SK-N-SH treated with all-trans-retinoic acid at 6 μM for 48 hours (cell line): ENCODE results near the gene PAPPA.

Experiments
- ATAC-seq: fragments of 200-7000 bp; cut with Tn5 transposase; 3 replicates; pipeline ENCODE4 v1.9.1; 2020; ENCODE audit warnings: mild to moderate bottlenecking, moderate library complexity
- ARNTL ChIP-seq: fragments of 450-650 bp; formaldehyde crosslinking; IDR thresholded peaks from 2 replicates; pipeline ENCODE4 v1.5.0; 2020; ENCODE audit warnings: low read depth, mild to moderate bottlenecking, moderate library complexity, borderline replicate concordance
- BACH2 ChIP-seq: fragments of 250-450 bp; sonication (Bioruptor Pico); IDR thresholded peaks from 2 replicates; pipeline ENCODE4 v1.9.0; 2021; ENCODE audit warnings: mild to moderate bottlenecking, borderline replicate concordance
- CSDC2 ChIP-seq: fragments of 250-450 bp; sonication (Bioruptor Pico); IDR thresholded peaks from 2 replicates; pipeline ENCODE4 v1.5.0; 2020; ENCODE audit warnings: mild to moderate bottlenecking, moderate library complexity
- GLIS3 ChIP-seq: fragments of 250-450 bp; sonication (Bioruptor Pico); IDR thresholded peaks from 2 replicates; pipeline ENCODE4 v1.5.0; 2020; ENCODE audit warnings: mild to moderate bottlenecking, moderate library complexity
- ISL1 ChIP-seq: fragments of 250-450 bp; sonication (Bioruptor Pico); IDR thresholded peaks from 2 replicates; pipeline ENCODE4 v2.1.2; 2022; ENCODE audit warnings: mild to moderate bottlenecking, moderate library complexity
- OSR1 ChIP-seq: fragments of 250-450 bp; sonication (Bioruptor Pico); IDR thresholded peaks from 2 replicates; pipeline ENCODE4 v1.8.0; 2022; ENCODE audit warnings: moderate library complexity, mild to moderate bottlenecking, inconsistent platforms
- PPARA ChIP-seq: fragments of 250-450 bp; sonication (Bioruptor Pico); IDR thresholded peaks from 2 replicates; pipeline ENCODE4 v1.5.0; 2020; ENCODE audit warnings: mild to moderate bottlenecking, borderline replicate concordance
- RARB ChIP-seq: fragments of 250-450 bp; sonication (Bioruptor Pico); IDR thresholded peaks from 2 replicates; pipeline ENCODE4 v1.8.0; 2021; ENCODE audit warnings: mild to moderate bottlenecking, moderate library complexity
- SNAI2 ChIP-seq: fragments of 250-450 bp; sonication (Bioruptor Pico); IDR thresholded peaks from 2 replicates; pipeline ENCODE4 v1.5.0; 2020; ENCODE audit warnings: mild to moderate bottlenecking, moderate library complexity
- TCF4 ChIP-seq: fragments of 250-450 bp; sonication (Bioruptor Pico); IDR thresholded peaks from 2 replicates; pipeline ENCODE4 v1.8.0; 2021; ENCODE audit warnings: mild to moderate bottlenecking, moderate library complexity, borderline replicate concordance
- TOX ChIP-seq: fragments of 250-450 bp; sonication (Bioruptor Pico); IDR thresholded peaks from 2 replicates; pipeline ENCODE4 v1.8.0; 2021; ENCODE audit warnings: mild to moderate bottlenecking, moderate library complexity, borderline replicate concordance
- ZFP3 ChIP-seq: fragments of 250-450 bp; sonication (Bioruptor Pico); IDR thresholded peaks from 2 replicates; pipeline ENCODE4 v1.5.0; 2020; ENCODE audit warnings: mild to moderate bottlenecking, moderate library complexity
- ZFP30 ChIP-seq: fragments of 450-650 bp; formaldehyde crosslinking; IDR thresholded peaks from 2 replicates; pipeline ENCODE4 v1.5.0; 2022; ENCODE audit warnings: mild to moderate bottlenecking, moderate library complexity
- ZNF565 ChIP-seq: fragments of 450-650 bp; formaldehyde crosslinking; conservative IDR thresholded peaks from 2 replicates; pipeline ENCODE4 v1.5.0; 2020; ENCODE audit warnings: low read depth, mild to moderate bottlenecking, moderate library complexity
- ZNF70 ChIP-seq: fragments of 450-650 bp; formaldehyde crosslinking; IDR thresholded peaks from 2 replicates; pipeline ENCODE4 v1.5.0; 2020; ENCODE audit warnings: mild to moderate bottlenecking, moderate library complexity
- TF ChIP-seq, protein P1 (sequence below): fragments of 250-450 bp; sonication (Bioruptor Pico); IDR thresholded peaks from 2 replicates; pipeline ENCODE4 v1.5.1; 2021; ENCODE audit warnings: mild to moderate bottlenecking, moderate library complexity
- TF ChIP-seq, protein P2 (sequence below): fragments of 250-450 bp; sonication (Bioruptor Pico); IDR thresholded peaks from 2 replicates; pipeline ENCODE4 v1.8.0; 2020; ENCODE audit warnings: mild to moderate bottlenecking, moderate library complexity, borderline replicate concordance
- TF ChIP-seq, protein P3 (sequence below): fragments of 250-450 bp; sonication (Bioruptor Pico); IDR thresholded peaks from 2 replicates; pipeline ENCODE4 v1.5.1; 2020; ENCODE audit warnings: low read depth, mild to moderate bottlenecking, moderate library complexity
- TF ChIP-seq, protein P4 (sequence below): fragments of 250-450 bp; sonication (Bioruptor Pico); IDR thresholded peaks from 2 replicates; pipeline ENCODE4 v1.5.0; 2020; ENCODE audit warnings: mild to moderate bottlenecking, moderate library complexity
- TF ChIP-seq, protein P5 (sequence below): fragments of 250-450 bp; sonication (Bioruptor Pico); IDR thresholded peaks from 2 replicates; pipeline ENCODE4 v1.8.0; 2021; ENCODE audit warnings: low read depth, mild to moderate bottlenecking, moderate library complexity, borderline replicate concordance

Gene PAPPA

DNA sequence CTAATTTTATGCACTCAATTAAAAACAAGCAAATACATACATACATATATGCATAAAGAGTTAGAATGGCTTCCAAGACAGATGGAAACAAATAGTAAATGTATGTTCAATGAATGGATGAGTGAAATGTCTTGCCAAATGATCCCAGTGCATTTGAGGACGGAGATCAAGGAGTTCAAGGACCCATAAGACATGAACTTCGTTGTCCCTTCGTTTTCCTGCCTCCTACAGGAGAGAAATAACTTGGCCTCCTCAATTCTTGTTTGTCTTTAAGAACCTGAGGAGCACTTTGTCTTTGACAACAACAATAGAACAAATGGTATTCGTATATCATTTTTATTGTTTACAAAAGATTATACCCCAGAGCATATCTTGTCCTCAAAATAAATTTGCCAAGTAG, 2.4 kb upstream of the PAPPA start (continued):
- no peak for TF ChIP-seq ARNTL (CRISPR knock-in tag)

DNA sequence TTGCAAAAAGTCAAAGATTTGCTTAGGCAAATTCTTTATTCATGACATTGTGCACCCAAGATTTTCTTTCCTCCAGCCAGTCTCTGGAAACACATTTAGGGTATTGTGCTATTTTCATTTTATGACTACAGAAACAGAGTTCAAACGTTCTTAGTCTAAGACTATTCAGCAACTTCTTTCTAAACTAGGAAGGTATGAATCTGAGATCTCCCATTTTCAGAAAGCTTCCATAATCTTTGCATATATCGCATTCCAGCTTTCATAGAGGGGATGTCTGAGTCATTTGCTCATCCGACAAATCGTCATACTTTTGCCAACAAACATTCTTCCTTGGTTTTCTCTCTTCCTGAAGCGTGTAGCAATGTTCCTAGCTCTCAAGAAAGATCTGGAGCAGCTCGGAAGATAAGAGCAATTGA, 1.6 kb upstream of the PAPPA start:
- peak; percentile 63 for ATAC-seq
- no peak for TF ChIP-seq TOX (CRISPR knock-in tag)
- TF ChIP-seq, protein P1, sequence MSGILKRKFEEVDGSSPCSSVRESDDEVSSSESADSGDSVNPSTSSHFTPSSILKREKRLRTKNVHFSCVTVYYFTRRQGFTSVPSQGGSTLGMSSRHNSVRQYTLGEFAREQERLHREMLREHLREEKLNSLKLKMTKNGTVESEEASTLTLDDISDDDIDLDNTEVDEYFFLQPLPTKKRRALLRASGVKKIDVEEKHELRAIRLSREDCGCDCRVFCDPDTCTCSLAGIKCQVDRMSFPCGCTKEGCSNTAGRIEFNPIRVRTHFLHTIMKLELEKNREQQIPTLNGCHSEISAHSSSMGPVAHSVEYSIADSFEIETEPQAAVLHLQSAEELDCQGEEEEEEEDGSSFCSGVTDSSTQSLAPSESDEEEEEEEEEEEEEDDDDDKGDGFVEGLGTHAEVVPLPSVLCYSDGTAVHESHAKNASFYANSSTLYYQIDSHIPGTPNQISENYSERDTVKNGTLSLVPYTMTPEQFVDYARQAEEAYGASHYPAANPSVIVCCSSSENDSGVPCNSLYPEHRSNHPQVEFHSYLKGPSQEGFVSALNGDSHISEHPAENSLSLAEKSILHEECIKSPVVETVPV (CRISPR knock-in tag), result no peak
- TF ChIP-seq OSR1 (CRISPR knock-in tag), result no peak
- TF ChIP-seq BACH2, result no peak
- TF ChIP-seq ZFP3, result 0 out of 2 replicates have a peak, but pooled peaks have one; percentile 24
- TF ChIP-seq, protein P2, sequence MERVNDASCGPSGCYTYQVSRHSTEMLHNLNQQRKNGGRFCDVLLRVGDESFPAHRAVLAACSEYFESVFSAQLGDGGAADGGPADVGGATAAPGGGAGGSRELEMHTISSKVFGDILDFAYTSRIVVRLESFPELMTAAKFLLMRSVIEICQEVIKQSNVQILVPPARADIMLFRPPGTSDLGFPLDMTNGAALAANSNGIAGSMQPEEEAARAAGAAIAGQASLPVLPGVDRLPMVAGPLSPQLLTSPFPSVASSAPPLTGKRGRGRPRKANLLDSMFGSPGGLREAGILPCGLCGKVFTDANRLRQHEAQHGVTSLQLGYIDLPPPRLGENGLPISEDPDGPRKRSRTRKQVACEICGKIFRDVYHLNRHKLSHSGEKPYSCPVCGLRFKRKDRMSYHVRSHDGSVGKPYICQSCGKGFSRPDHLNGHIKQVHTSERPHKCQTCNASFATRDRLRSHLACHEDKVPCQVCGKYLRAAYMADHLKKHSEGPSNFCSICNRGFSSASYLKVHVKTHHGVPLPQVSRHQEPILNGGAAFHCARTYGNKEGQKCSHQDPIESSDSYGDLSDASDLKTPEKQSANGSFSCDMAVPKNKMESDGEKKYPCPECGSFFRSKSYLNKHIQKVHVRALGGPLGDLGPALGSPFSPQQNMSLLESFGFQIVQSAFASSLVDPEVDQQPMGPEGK (CRISPR knock-in tag), result no peak
- TF ChIP-seq, protein P3, sequence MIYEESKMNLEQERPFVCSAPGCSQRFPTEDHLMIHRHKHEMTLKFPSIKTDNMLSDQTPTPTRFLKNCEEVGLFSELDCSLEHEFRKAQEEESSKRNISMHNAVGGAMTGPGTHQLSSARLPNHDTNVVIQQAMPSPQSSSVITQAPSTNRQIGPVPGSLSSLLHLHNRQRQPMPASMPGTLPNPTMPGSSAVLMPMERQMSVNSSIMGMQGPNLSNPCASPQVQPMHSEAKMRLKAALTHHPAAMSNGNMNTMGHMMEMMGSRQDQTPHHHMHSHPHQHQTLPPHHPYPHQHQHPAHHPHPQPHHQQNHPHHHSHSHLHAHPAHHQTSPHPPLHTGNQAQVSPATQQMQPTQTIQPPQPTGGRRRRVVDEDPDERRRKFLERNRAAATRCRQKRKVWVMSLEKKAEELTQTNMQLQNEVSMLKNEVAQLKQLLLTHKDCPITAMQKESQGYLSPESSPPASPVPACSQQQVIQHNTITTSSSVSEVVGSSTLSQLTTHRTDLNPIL (CRISPR knock-in tag), result peak; percentile 64; the same call in 1 of the 2 replicates
- no peak for TF ChIP-seq ZNF70 (CRISPR knock-in tag)
- no peak for TF ChIP-seq ZFP30 (CRISPR knock-in tag)
- TF ChIP-seq ZNF565 (CRISPR knock-in tag), result no peak
- TF ChIP-seq RARB, result no peak
- TF ChIP-seq, protein P4, sequence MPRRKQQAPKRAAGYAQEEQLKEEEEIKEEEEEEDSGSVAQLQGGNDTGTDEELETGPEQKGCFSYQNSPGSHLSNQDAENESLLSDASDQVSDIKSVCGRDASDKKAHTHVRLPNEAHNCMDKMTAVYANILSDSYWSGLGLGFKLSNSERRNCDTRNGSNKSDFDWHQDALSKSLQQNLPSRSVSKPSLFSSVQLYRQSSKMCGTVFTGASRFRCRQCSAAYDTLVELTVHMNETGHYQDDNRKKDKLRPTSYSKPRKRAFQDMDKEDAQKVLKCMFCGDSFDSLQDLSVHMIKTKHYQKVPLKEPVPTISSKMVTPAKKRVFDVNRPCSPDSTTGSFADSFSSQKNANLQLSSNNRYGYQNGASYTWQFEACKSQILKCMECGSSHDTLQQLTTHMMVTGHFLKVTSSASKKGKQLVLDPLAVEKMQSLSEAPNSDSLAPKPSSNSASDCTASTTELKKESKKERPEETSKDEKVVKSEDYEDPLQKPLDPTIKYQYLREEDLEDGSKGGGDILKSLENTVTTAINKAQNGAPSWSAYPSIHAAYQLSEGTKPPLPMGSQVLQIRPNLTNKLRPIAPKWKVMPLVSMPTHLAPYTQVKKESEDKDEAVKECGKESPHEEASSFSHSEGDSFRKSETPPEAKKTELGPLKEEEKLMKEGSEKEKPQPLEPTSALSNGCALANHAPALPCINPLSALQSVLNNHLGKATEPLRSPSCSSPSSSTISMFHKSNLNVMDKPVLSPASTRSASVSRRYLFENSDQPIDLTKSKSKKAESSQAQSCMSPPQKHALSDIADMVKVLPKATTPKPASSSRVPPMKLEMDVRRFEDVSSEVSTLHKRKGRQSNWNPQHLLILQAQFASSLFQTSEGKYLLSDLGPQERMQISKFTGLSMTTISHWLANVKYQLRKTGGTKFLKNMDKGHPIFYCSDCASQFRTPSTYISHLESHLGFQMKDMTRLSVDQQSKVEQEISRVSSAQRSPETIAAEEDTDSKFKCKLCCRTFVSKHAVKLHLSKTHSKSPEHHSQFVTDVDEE, result no peak
- TF ChIP-seq GLIS3 (CRISPR knock-in tag), result no peak
- no peak for TF ChIP-seq TCF4 (CRISPR knock-in tag)
- no peak for TF ChIP-seq SNAI2
- peak; percentile 76 for TF ChIP-seq ISL1 (CRISPR knock-in tag)
- TF ChIP-seq ARNTL (CRISPR knock-in tag), result no peak

DNA sequence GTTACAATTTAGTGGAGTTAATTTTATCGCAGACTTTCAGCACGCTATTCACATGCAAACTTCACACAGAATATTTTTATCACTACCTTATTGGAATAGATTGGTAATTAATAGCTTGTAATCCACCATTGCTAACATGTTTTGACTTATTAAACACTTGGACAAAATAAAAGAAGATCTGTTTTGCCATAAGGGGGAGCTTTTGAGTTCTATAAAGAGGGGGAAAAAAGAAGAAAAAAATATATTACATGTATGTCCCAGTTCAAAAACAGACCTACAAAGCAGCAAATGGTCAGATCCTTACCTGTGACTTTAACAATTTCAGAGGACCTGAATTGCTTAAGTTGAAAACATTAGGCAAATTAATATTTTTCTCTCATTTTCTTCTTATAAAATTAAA, 1.2 kb upstream of the PAPPA start:
- peak; percentile 17; the same call in 2 of the 3 replicates for ATAC-seq
- TF ChIP-seq ZNF70 (CRISPR knock-in tag), result no peak
- TF ChIP-seq, protein P1 (CRISPR knock-in tag), result no peak
- TF ChIP-seq RARB, result no peak
- TF ChIP-seq TOX (CRISPR knock-in tag), result no peak
- no peak for TF ChIP-seq ZFP3
- TF ChIP-seq ISL1 (CRISPR knock-in tag), result no peak
- TF ChIP-seq, protein P2 (CRISPR knock-in tag), result no peak
- no peak for TF ChIP-seq PPARA
- TF ChIP-seq, protein P4, result no peak
- TF ChIP-seq CSDC2 (CRISPR knock-in tag), result no peak
- TF ChIP-seq ZFP30 (CRISPR knock-in tag), result no peak
- TF ChIP-seq, protein P5, sequence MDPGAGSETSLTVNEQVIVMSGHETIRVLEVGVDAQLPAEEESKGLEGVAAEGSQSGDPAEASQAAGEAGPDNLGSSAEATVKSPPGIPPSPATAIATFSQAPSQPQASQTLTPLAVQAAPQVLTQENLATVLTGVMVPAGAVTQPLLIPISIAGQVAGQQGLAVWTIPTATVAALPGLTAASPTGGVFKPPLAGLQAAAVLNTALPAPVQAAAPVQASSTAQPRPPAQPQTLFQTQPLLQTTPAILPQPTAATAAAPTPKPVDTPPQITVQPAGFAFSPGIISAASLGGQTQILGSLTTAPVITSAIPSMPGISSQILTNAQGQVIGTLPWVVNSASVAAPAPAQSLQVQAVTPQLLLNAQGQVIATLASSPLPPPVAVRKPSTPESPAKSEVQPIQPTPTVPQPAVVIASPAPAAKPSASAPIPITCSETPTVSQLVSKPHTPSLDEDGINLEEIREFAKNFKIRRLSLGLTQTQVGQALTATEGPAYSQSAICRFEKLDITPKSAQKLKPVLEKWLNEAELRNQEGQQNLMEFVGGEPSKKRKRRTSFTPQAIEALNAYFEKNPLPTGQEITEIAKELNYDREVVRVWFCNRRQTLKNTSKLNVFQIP (CRISPR knock-in tag), result no peak
- no peak for TF ChIP-seq ARNTL (CRISPR knock-in tag)
- TF ChIP-seq ZNF565 (CRISPR knock-in tag), result no peak
